NT2/D1 (cell line): ENCODE measurements around the gene BCAS3.

ENCODE experiments used
- SUZ12 ChIP-seq: IDR thresholded peaks from 2 replicates; pipeline ENCODE4 v1.6.1; 2011; ENCODE audit not compliant: insufficient read length, insufficient read depth; ENCODE audit errors: extremely low read depth
- YY1 ChIP-seq: IDR thresholded peaks from 2 replicates; pipeline ENCODE4 v1.6.1; 2011; ENCODE audit not compliant: insufficient read length, insufficient read depth
- ZNF274 ChIP-seq: IDR thresholded peaks from 2 replicates; pipeline ENCODE4 v1.6.1; 2011; ENCODE audit warnings: mild to moderate bottlenecking, low read depth, low read length

DNA sequence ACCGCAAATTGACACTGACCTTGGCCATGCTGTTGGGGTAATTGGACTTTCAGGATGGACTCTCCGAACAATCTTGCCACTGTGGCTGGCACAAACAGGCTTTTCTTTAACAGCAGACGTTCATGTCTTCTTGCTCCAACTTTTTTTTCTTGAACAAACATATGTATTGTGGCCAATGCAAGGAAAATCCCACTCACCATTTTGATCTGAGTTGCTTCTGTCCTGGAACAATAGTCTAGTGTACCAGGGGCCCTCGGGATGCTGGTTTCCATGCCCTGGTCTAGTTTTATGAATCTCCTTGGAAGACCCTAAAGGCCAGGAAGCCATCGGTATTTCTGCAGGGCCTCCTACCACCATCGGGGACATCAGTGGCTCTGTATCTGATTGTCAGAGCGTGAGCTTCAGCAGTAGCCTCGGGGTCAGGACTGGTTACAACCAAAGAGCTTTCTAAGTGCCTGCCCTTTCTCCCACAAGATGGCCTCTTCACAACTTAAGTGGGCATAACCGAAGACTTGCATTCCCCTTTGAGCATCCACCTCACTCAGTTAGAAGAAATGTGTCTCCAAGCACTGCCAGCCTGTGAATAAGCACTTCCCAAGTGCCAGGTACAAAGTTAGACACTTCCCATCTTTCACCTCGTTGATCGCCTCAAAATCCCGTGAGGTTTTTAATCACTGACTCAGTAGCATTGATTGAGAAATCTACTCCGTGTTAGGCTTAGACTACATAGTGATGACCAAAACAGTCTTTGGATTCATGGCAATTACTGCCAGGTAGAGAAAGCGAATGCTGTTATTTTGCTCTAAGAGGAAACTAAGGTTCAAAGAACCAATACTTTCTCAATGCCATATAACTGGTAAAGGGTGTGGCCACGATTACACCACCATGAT lies 635.0 kb downstream of the BCAS3 start:
- TF ChIP-seq ZNF274 (no peak), YY1 (no peak), SUZ12 (no peak)
